CD4-positive, alpha-beta T cell treated with Interferon gamma for 1 hour (primary cell): ENCODE measurements around the gene NPHP3.
"Not testable (repeated sequence)": the region's sequence is repeated elsewhere in the genome, so short reads cannot be mapped to it uniquely, and the experiment has no call there.

Experiments
- DNase-seq: peaks from one replicate; pipeline ENCODE4 v3.0.0-alpha.2; 2020

Gene NPHP3

GRCh38 chr3:132722165-132723023 is at the start of gene NPHP3:
TSS of gene NPHP3 (minus strand) at chr3:132722409. CDS start at chr3:132722355, 54 bp downstream.
- peak; percentile 93 for DNase-seq

- DNase-seq, result no peak
Measured at GRCh38 chr3:132758740-132759139, 36.5 kb upstream of the NPHP3 start.

GRCh38 chr3:132756108-132756650 is 34.0 kb upstream of the NPHP3 start:
- DNase-seq, result no peak

GRCh38 chr3:132753946-132754345 is 31.7 kb upstream of the NPHP3 start:
- no peak for DNase-seq

GRCh38 chr3:132749786-132750185 is 27.6 kb upstream of the NPHP3 start:
- no peak for DNase-seq

DNA sequence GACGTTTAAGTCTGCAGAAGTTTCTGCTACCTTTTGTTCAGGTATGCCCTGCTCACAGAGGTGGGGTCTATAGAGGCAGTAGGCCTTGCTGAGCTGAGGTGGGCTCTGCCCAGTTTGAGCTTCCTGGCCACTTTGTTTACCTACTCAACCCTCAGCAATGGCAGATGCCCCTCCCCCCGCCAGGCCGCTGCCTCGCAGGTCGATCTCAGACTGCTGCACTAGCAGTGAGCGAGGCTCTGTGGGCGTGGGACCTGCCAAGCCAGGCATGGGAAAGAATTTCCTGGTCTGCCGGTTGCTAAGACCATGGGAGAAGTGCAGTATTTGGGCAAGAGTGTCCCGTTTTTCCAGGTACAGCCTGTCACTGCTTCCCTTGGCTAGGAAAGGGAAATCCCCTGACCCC is 24.5 kb upstream of the NPHP3 start:
- DNase-seq, result not testable (repeated sequence)

- DNase-seq, result no peak
Measured at GRCh38 chr3:132738314-132738713, 16.1 kb upstream of the NPHP3 start.

- DNase-seq, result no peak
Measured at GRCh38 chr3:132735589-132735988, 13.4 kb upstream of the NPHP3 start.

DNA sequence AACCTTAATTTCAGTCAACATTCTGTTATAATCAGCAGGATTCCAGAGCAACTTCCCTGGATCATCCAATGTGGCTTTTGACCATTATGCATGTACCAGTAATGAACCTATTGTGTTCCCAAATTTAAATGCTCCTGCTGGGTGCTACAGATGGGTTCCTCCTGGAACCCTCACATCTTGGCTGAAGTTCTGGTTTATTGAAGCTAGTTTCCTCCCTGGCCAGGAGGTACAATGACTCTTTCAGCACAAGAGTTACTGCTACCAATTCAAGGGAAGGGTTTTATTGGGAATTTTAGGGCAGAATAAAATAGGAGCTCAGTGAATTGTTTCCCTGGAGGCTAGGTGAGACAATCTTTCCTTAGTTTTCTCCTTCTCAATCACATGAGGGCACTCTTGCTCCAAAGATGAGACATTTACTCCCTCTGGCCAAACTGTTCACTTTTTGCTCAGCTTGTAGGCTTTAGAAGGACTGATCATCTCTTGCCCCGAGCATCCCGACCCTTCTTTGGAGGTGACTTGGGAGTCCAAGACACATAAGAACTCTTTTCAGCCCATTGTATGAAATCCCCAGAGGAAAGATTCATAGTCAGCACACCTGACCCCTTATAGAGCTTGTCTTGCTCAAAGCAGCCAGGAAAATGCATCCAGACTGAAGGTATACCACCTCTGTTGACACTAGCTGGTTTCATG is 8.8 kb upstream of the NPHP3 start:
- DNase-seq, result no peak

- no peak for DNase-seq
Measured at GRCh38 chr3:132726341-132726823, 4.2 kb upstream of the NPHP3 start.

DNA sequence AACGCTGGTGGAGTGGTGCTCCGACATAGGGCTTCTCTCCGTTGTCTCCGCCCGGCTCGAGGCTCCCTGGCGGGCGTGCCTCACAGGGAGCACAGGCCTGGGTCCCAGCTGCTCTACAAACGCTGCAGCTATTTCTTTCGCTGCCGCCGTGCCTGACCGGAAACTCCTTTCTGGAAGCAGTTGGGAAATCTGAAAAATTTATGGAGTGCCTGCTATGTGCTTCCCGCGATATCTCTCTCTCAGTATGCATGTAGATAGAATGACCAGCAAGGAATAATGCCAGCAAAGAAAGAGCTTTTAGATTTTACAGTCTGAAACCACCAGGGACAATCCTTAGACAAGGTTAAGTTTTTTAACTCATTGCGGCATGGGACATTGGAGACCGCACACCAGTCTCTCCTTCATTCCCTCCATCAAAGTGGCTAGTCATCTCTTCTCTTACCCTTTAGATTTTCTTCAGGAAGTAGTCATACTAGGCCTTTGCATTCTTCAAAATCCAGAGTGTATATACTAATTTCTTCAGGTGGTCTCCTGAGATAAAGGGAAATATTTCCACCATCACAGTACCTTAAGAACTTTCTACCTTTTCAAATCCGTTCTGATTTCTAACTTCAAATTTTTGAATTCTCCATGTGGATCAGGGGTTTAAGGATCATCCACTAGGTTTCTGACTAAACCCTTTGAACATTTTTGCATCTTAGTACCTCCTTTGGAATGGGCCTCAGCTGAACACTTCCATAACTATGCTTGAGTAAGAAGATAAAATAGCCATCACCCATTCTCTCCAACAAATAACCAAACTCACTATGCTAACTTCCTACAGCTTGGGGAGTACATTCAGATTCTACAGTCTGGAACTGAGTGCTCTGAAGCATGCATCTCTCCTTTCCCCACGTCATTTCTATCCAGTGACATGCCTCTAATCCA is 1.1 kb upstream of the NPHP3 start:
- DNase-seq, result no peak

DNA sequence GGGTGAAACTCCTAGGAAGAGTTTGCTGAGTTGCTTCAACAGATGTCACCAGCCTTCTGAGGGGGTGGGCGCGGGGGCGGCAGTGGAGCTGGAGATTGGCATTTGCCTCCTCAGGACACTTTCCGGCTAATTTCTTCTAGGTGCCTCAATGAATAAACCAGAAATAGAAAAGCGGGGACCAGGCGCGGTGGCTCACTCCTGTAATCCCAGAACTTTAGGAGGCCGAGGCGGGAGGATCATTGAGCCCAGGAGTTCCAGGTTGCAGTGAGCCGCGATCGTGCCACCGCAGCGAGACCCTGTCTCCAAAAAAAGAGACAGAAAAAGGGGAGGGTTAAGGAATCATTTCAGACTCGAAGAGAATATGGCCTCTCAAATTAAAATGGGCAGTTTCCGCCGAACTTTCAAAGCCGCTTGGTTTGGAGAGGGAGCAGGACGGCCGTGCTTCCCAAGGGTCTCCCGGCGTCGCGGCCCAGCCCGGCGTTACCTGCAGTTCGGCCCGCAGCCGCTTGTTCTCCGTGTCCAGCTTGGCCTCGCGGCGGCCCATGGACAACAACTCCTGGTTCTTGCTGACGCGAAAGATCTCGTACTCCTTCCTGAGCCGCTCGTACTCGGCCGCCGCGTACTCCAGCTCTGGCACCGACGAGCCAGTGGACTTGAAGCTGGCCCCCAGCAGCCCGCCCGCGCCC is 587 bp downstream of the NPHP3 start:
- no peak for DNase-seq

GRCh38 chr3:132720228-132720627 is 2.0 kb downstream of the NPHP3 start:
- DNase-seq, result no peak

DNA sequence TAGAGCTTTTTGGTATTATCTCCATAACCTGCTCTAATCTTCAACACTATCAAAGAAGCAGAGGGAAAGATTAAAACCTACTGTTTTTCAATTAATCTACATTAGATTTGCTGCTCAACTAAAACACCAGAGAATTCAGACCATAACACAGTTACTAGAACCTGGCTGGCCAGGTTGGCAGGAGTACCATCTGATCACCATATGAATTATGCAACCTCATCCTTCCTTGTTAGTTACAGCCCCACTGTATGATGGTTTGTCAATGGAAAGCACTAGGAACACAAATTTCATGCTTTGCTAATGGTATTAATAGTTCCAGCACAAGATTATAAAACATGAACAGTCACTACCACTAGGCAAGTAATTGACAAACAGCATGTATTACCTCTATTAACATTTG is 5.8 kb downstream of the NPHP3 start:
- DNase-seq, result no peak

GRCh38 chr3:132713977-132714727 is 8.1 kb downstream of the NPHP3 start:
- DNase-seq, result no peak

DNA sequence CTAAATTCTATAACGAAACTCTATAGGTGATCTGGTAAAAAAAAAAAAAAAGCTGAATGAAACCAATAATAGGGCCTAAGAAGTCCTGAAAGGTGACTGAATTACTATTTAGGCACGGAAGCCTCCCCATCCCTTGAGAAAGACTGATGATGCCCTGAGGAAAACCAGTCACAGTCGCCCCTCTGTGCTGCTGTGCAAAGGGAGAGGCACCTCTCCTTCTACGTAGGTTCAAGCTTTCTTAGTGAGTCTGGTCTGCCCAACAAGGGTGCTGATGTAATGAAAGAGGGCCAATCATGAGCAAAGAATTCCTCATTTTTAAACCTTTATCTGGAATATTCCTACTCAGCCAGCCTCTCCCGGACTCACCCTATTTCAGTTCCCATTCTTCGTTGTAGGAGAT is 11.9 kb downstream of the NPHP3 start:
- DNase-seq, result no peak

GRCh38 chr3:132709761-132710160 is 12.4 kb downstream of the NPHP3 start:
- DNase-seq, result no peak

DNA sequence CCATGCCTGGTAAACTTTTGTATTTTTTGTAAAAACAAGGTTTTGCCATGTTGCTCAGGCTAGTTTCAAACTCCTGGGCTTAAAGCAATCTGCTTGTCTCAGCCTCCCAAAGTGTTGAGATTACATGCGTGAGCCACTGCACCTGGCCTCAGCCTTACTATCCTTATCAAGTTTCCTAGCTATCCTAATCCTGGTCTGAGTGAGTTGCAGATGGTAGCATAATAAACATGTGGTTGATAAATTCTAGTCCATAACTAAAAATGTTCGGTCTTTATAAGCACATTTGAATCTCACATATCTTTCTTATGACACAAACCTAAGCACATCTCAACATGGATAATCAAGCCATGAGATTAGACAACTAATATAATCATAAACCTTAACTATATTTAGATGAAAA is 18.5 kb downstream of the NPHP3 start:
- no peak for DNase-seq

DNA sequence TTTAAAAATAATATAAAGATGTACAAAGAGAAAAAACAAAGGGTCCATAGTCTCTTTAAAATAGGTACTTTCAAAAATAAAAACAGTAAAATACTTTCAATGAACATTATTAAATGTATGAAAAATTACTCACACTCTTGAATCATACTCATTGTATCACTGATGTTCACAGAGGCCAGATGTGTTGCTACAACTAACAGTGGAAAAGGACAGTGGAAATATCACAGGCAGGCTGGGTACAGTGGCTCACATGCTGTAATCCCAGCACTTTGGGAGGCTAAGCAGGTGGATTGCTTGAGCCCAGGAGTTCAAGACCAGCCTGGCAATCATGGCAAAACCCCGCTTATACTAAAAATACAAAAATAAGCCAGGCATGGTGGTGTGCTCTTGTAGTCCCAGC is 26.8 kb downstream of the NPHP3 start:
- no peak for DNase-seq

DNA sequence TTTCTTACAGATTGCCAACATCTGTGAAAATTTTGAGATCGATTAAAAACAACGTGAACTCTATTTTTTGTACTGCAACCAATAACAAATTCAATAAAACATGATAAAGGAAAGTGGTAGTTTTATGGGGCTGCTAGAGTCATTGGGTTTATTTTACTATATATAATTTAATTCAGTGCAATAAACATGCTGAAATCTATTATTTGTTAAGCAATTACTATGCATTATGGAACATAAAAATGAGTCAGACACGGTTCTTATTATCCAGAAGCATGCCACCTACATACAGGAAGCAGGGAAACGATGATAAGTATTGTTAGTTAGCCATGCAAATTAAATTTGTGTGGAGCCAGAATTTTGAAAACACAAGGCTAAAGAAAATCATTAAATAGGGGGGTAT is 27.2 kb downstream of the NPHP3 start:
- DNase-seq, result no peak

DNA sequence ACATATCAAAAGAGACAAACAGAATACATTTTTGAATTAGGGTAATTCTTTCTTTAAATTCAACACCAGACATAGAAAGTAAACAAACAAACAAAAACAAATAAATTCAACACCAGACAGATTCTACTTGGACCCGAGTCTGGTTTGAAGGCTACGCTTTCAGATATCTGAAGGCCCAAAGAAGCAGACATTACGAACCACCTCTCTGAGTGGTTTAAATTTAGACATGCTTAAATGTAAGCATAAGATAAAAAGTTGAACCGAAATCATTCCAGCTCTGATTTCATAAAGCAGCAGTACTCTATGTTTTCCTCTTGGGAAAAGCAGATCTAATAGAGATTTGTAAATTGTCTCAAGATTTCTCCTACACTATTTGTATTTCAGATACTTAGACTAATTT is 32.2 kb downstream of the NPHP3 start:
- no peak for DNase-seq
